ENCODE measurements around the gene BCR. TPM values are rescaled to one million over a fixed set of nuclear protein-coding genes. Genes with fewer than 3 reads are reported as not detected.
A peak's percentile ranks its signal among the peaks of the same experiment; 100 is the strongest.
"Not testable (repeated sequence)": the region's sequence is repeated elsewhere in the genome, so short reads cannot be mapped to it uniquely, and the experiment has no call there.

Gene BCR
- total RNA-seq, 2 experiments from 2014 or later = 30.4 to 32.0 TPM

GRCh38 chr22:23133922-23134321 is 46.4 kb upstream of the BCR start:
- H3K4me1 Mint-ChIP-seq (ENCODE audit: low read depth) = peaks cover 32% of the 10 kb centered on the region
- no peak for TF ChIP-seq CTCF (IDR thresholded peaks at IDR 0.05)
- no peak for DNase-seq
- no peaks in the 10 kb centered on the region for H3K9me3 Mint-ChIP-seq
- H3K27me3 Mint-ChIP-seq = no peaks in the 10 kb centered on the region
- POLR2A ChIA-PET = no interaction called here
- no peaks in the 10 kb centered on the region for H3K36me3 Mint-ChIP-seq (ENCODE audit: low read depth)
- ATAC-seq = no peak
- intact Hi-C loops (cut with micrococcal nuclease) = no loop called here
- no peak overlapping the region for H3K4me3 Mint-ChIP-seq
- H3K27ac Mint-ChIP-seq = no peak overlapping the region
- CTCF ChIA-PET = interaction anchor here (1.2 to 10.8 kb wide), 3 partner anchors 13 to 177 kb away, joined by 4 to 274 read pairs (median 4); no protein-coding TSS in a partner anchor

GRCh38 chr22:23136991-23137390 is 43.3 kb upstream of the BCR start:
- H3K4me3 Mint-ChIP-seq; intact Hi-C loops (cut with micrococcal nuclease); POLR2A ChIA-PET; DNase-seq; H3K27me3 Mint-ChIP-seq; H3K36me3 Mint-ChIP-seq (ENCODE audit: low read depth); ATAC-seq; H3K9me3 Mint-ChIP-seq: not testable (repeated sequence)
- H3K4me1 Mint-ChIP-seq (ENCODE audit: low read depth) = peaks cover 52% of the 10 kb centered on the region
- peak overlapping the region; percentile 90 for H3K27ac Mint-ChIP-seq
- CTCF ChIA-PET = interaction anchor here (1.4 to 2.4 kb wide), 6 partner anchors 9 to 182 kb away, joined by 6 to 14 read pairs (median 8); no protein-coding TSS in a partner anchor

GRCh38 chr22:23137468-23137867 is 42.8 kb upstream of the BCR start:
- Mint-ChIP-seq H3K9me3 (no peaks in the 10 kb centered on the region), H3K27me3 (no peaks in the 10 kb centered on the region), H3K27ac (peak overlapping the region; percentile 90), H3K4me3 (no peak overlapping the region), H3K36me3 (ENCODE audit: low read depth) (no peaks in the 10 kb centered on the region), H3K4me1 (ENCODE audit: low read depth) (peaks cover 57% of the 10 kb centered on the region)
- ChIA-PET POLR2A (no interaction called here), CTCF (interaction anchor here (1.0 to 2.4 kb wide), 8 partner anchors 9 to 253 kb away, joined by 3 to 14 read pairs (median 6); partner anchors contain the start of gene GNAZ)
- no peak for DNase-seq
- intact Hi-C loops (cut with micrococcal nuclease) = no loop called here
- ATAC-seq = no peak
- TF ChIP-seq CTCF (IDR thresholded peaks at IDR 0.05) = no peak

- Mint-ChIP-seq H3K27me3 (no peaks in the 10 kb centered on the region), H3K9me3 (no peaks in the 10 kb centered on the region), H3K4me3 (peak overlapping the region; percentile 11), H3K36me3 (ENCODE audit: low read depth) (no peaks in the 10 kb centered on the region), H3K4me1 (ENCODE audit: low read depth) (peaks cover 62% of the 10 kb centered on the region), H3K27ac (peak overlapping the region; percentile 90)
- intact Hi-C loops (cut with micrococcal nuclease) = no loop called here
- no peak for TF ChIP-seq CTCF (IDR thresholded peaks at IDR 0.05)
- CTCF ChIA-PET = interaction anchor here (0.9 to 2.4 kb wide), 9 partner anchors 10 to 254 kb away, joined by 3 to 14 read pairs (median 6); partner anchors contain the start of gene GNAZ
- POLR2A ChIA-PET = no interaction called here
- DNase-seq = peak; percentile 67
- peak; percentile 37 for ATAC-seq
These were observed 42.3 kb upstream of the BCR start for GRCh38 chr22:23137905-23138561.

GRCh38 chr22:23138584-23139435 is 41.5 kb upstream of the BCR start:
- CTCF ChIA-PET = interaction anchor here (0.9 to 2.4 kb wide), 10 partner anchors 11 to 255 kb away, joined by 3 to 14 read pairs (median 6); partner anchors contain the start of gene GNAZ
- Mint-ChIP-seq H3K4me1 (ENCODE audit: low read depth) (peaks cover 67% of the 10 kb centered on the region), H3K9me3 (no peaks in the 10 kb centered on the region), H3K4me3 (no peak overlapping the region), H3K27ac (peak overlapping the region; percentile 90), H3K36me3 (ENCODE audit: low read depth) (no peaks in the 10 kb centered on the region), H3K27me3 (no peaks in the 10 kb centered on the region)
- ATAC-seq (no peak), DNase-seq (no peak)
- POLR2A ChIA-PET = no interaction called here
- TF ChIP-seq CTCF (IDR thresholded peaks at IDR 0.05) = no peak
- intact Hi-C loops (cut with micrococcal nuclease) = no loop called here

All from activated CD8-positive, alpha-beta T cell treated with anti-CD3 and anti-CD28 coated beads for 36 hours (primary cell).